ENCODE measurements around the gene BMP2.

The BMP2 gene

GRCh38 chr20:6732851-6733250 is 34.6 kb upstream of the BMP2 start:
- Histone ChIP-seq H3K27me3 (replicated peaks in 2 of 5; ENCODE audit: control insufficient read depth in 4 of 5, insufficient read depth in 5 of 5, low read length in 4 of 5) (peaks cover 0 to 3% (median 0%) of the 10 kb centered on the region in 5 experiments), H3K4me3 (ENCODE audit: control insufficient read depth in 1 of 7, extremely low read depth in 1 of 7, insufficient read depth in 4 of 7, low read depth in 2 of 7, low read length in 6 of 7) (no peak overlapping the region), H3K36me3 (ENCODE audit: control insufficient read depth in 4 of 4, insufficient read depth in 4 of 4, low read length in 3 of 4) (no peaks in the 10 kb centered on the region), H3K4me1 (ENCODE audit: control extremely low read depth in 1 of 4, control insufficient read depth in 4 of 4, insufficient read depth in 4 of 4, low read length in 3 of 4) (no peaks in the 10 kb centered on the region), H3K27ac (ENCODE audit: insufficient read depth in 1 of 2, low read depth in 1 of 2, low read length in 2 of 2, poor library complexity in 1 of 2, severe bottlenecking in 2 of 2) (no peak overlapping the region), H3K9me3 (ENCODE audit: control extremely low read depth in 1 of 5, control insufficient read depth in 4 of 5, insufficient read depth in 2 of 5, low read depth in 1 of 5, low read length in 4 of 5) (peaks cover 0 to 8% (median 0%) of the 10 kb centered on the region in 5 experiments)
- WGBS (ENCODE audit: insufficient coverage), result 100% methylated on average over 1 of the region's 6 CpGs
- ChIA-PET POLR2A (no interaction called here), CTCF (no interaction called here)
- no peak for DNase-seq

GRCh38 chr20:6733965-6734364 is 33.5 kb upstream of the BMP2 start:
- Histone ChIP-seq H3K4me1 (ENCODE audit: control extremely low read depth in 1 of 4, control insufficient read depth in 4 of 4, insufficient read depth in 4 of 4, low read length in 3 of 4) (no peaks in the 10 kb centered on the region), H3K4me3 (ENCODE audit: control insufficient read depth in 1 of 7, extremely low read depth in 1 of 7, insufficient read depth in 4 of 7, low read depth in 2 of 7, low read length in 6 of 7) (no peak overlapping the region), H3K27ac (ENCODE audit: insufficient read depth in 1 of 2, low read depth in 1 of 2, low read length in 2 of 2, poor library complexity in 1 of 2, severe bottlenecking in 2 of 2) (no peak overlapping the region), H3K9me3 (ENCODE audit: control extremely low read depth in 1 of 5, control insufficient read depth in 4 of 5, insufficient read depth in 2 of 5, low read depth in 1 of 5, low read length in 4 of 5) (peaks cover 0 to 8% (median 0%) of the 10 kb centered on the region in 5 experiments), H3K27me3 (replicated peaks in 2 of 5; ENCODE audit: control insufficient read depth in 4 of 5, insufficient read depth in 5 of 5, low read length in 4 of 5) (peaks cover 0 to 2% (median 0%) of the 10 kb centered on the region in 5 experiments), H3K36me3 (ENCODE audit: control insufficient read depth in 4 of 4, insufficient read depth in 4 of 4, low read length in 3 of 4) (no peaks in the 10 kb centered on the region)
- WGBS (ENCODE audit: insufficient coverage), result no CpG with 5 or more reads among the region's 1 CpG
- ChIA-PET POLR2A (no interaction called here), CTCF (no interaction called here)
- no peak for DNase-seq

- H3K27ac ChIP-seq (ENCODE audit: insufficient read depth in 1 of 2, low read depth in 1 of 2, low read length in 2 of 2, poor library complexity in 1 of 2, severe bottlenecking in 2 of 2), result no peak overlapping the region
- H3K27me3 ChIP-seq (replicated peaks in 2 of 5; ENCODE audit: control insufficient read depth in 4 of 5, insufficient read depth in 5 of 5, low read length in 4 of 5), result peaks cover 0 to 5% (median 2%) of the 10 kb centered on the region in 5 experiments
- H3K9me3 ChIP-seq (ENCODE audit: control extremely low read depth in 1 of 5, control insufficient read depth in 4 of 5, insufficient read depth in 2 of 5, low read depth in 1 of 5, low read length in 4 of 5), result peaks cover 0 to 8% (median 0%) of the 10 kb centered on the region in 5 experiments
- 85% methylated on average over 5 of the region's 8 CpGs for WGBS (ENCODE audit: insufficient coverage)
- ChIA-PET CTCF (interaction anchor here (1.9 kb wide), 1 partner anchor 99 kb away, joined by 5 read pairs; no protein-coding TSS in a partner anchor), POLR2A (no interaction called here)
- H3K4me3 ChIP-seq (ENCODE audit: control insufficient read depth in 1 of 7, extremely low read depth in 1 of 7, insufficient read depth in 4 of 7, low read depth in 2 of 7, low read length in 6 of 7), result no peak overlapping the region
- no peaks in the 10 kb centered on the region for H3K4me1 ChIP-seq (ENCODE audit: control extremely low read depth in 1 of 4, control insufficient read depth in 4 of 4, insufficient read depth in 4 of 4, low read length in 3 of 4)
- DNase-seq, result no peak
- no peaks in the 10 kb centered on the region for H3K36me3 ChIP-seq (ENCODE audit: control insufficient read depth in 4 of 4, insufficient read depth in 4 of 4, low read length in 3 of 4)
These were observed 31.3 kb upstream of the BMP2 start for GRCh38 chr20:6735942-6736845.

- 100% methylated on average over 1 of the region's 1 CpG for WGBS (ENCODE audit: insufficient coverage)
- no peak for DNase-seq
- Histone ChIP-seq H3K27ac (ENCODE audit: insufficient read depth in 1 of 2, low read depth in 1 of 2, low read length in 2 of 2, poor library complexity in 1 of 2, severe bottlenecking in 2 of 2) (no peak overlapping the region), H3K9me3 (ENCODE audit: control extremely low read depth in 1 of 5, control insufficient read depth in 4 of 5, insufficient read depth in 2 of 5, low read depth in 1 of 5, low read length in 4 of 5) (peaks cover 0 to 8% (median 0%) of the 10 kb centered on the region in 5 experiments), H3K4me3 (ENCODE audit: control insufficient read depth in 1 of 7, extremely low read depth in 1 of 7, insufficient read depth in 4 of 7, low read depth in 2 of 7, low read length in 6 of 7) (no peak overlapping the region), H3K4me1 (ENCODE audit: control extremely low read depth in 1 of 4, control insufficient read depth in 4 of 4, insufficient read depth in 4 of 4, low read length in 3 of 4) (no peaks in the 10 kb centered on the region), H3K36me3 (ENCODE audit: control insufficient read depth in 4 of 4, insufficient read depth in 4 of 4, low read length in 3 of 4) (no peaks in the 10 kb centered on the region), H3K27me3 (replicated peaks in 2 of 5; ENCODE audit: control insufficient read depth in 4 of 5, insufficient read depth in 5 of 5, low read length in 4 of 5) (peaks cover 0 to 8% (median 2%) of the 10 kb centered on the region in 5 experiments)
- CTCF ChIA-PET, result interaction anchor here (1.1 kb wide), 1 partner anchor 27 kb away, joined by 3 read pairs; no protein-coding TSS in a partner anchor
- POLR2A ChIA-PET, result no interaction called here
These were observed 28.1 kb upstream of the BMP2 start for GRCh38 chr20:6739406-6739805.

GRCh38 chr20:6740096-6740495 is 27.4 kb upstream of the BMP2 start:
- DNase-seq, result no peak

GRCh38 chr20:6744180-6744579 is 23.3 kb upstream of the BMP2 start:
- CTCF ChIA-PET, result interaction anchor here (1.3 kb wide), 1 partner anchor 21 kb away, joined by 6 read pairs; no protein-coding TSS in a partner anchor
- POLR2A ChIA-PET, result no interaction called here
- peaks cover 0 to 8% (median 2%) of the 10 kb centered on the region in 5 experiments for H3K27me3 ChIP-seq (replicated peaks in 2 of 5; ENCODE audit: control insufficient read depth in 4 of 5, insufficient read depth in 5 of 5, low read length in 4 of 5)
- H3K4me3 ChIP-seq (ENCODE audit: control insufficient read depth in 1 of 7, extremely low read depth in 1 of 7, insufficient read depth in 4 of 7, low read depth in 2 of 7, low read length in 6 of 7), result no peak overlapping the region
- WGBS (ENCODE audit: insufficient coverage), result 86% methylated on average over 1 of the region's 1 CpG
- no peak overlapping the region for H3K27ac ChIP-seq (ENCODE audit: insufficient read depth in 1 of 2, low read depth in 1 of 2, low read length in 2 of 2, poor library complexity in 1 of 2, severe bottlenecking in 2 of 2)
- peaks cover 0 to 6% (median 2%) of the 10 kb centered on the region in 5 experiments for H3K9me3 ChIP-seq (ENCODE audit: control extremely low read depth in 1 of 5, control insufficient read depth in 4 of 5, insufficient read depth in 2 of 5, low read depth in 1 of 5, low read length in 4 of 5)
- no peaks in the 10 kb centered on the region for H3K36me3 ChIP-seq (ENCODE audit: control insufficient read depth in 4 of 4, insufficient read depth in 4 of 4, low read length in 3 of 4)
- H3K4me1 ChIP-seq (ENCODE audit: control extremely low read depth in 1 of 4, control insufficient read depth in 4 of 4, insufficient read depth in 4 of 4, low read length in 3 of 4), result no peaks in the 10 kb centered on the region
- DNase-seq, result peak in 2 of 3 donors; percentile 42 to 60

More at GRCh38 chr20:6740096-6740495, 27.4 kb upstream of the BMP2 start:
- H3K36me3 ChIP-seq (ENCODE audit: control insufficient read depth in 4 of 4, insufficient read depth in 4 of 4, low read length in 3 of 4), result no peaks in the 10 kb centered on the region
- CTCF ChIA-PET, result interaction anchor here (1.1 kb wide), 1 partner anchor 28 kb away, joined by 3 read pairs; no protein-coding TSS in a partner anchor
- 100% methylated on average over 1 of the region's 3 CpGs for WGBS (ENCODE audit: insufficient coverage)
- peaks cover 0 to 8% (median 2%) of the 10 kb centered on the region in 5 experiments for H3K27me3 ChIP-seq (replicated peaks in 2 of 5; ENCODE audit: control insufficient read depth in 4 of 5, insufficient read depth in 5 of 5, low read length in 4 of 5)
- POLR2A ChIA-PET, result no interaction called here
- H3K4me3 ChIP-seq (ENCODE audit: control insufficient read depth in 1 of 7, extremely low read depth in 1 of 7, insufficient read depth in 4 of 7, low read depth in 2 of 7, low read length in 6 of 7), result no peak overlapping the region
- no peaks in the 10 kb centered on the region for H3K4me1 ChIP-seq (ENCODE audit: control extremely low read depth in 1 of 4, control insufficient read depth in 4 of 4, insufficient read depth in 4 of 4, low read length in 3 of 4)
- H3K9me3 ChIP-seq (ENCODE audit: control extremely low read depth in 1 of 5, control insufficient read depth in 4 of 5, insufficient read depth in 2 of 5, low read depth in 1 of 5, low read length in 4 of 5), result peaks cover 0 to 8% (median 2%) of the 10 kb centered on the region in 5 experiments
- no peak overlapping the region for H3K27ac ChIP-seq (ENCODE audit: insufficient read depth in 1 of 2, low read depth in 1 of 2, low read length in 2 of 2, poor library complexity in 1 of 2, severe bottlenecking in 2 of 2)

- peaks cover 0 to 4% (median 2%) of the 10 kb centered on the region in 5 experiments for H3K27me3 ChIP-seq (replicated peaks in 2 of 5; ENCODE audit: control insufficient read depth in 4 of 5, insufficient read depth in 5 of 5, low read length in 4 of 5)
- peaks cover 0 to 6% (median 2%) of the 10 kb centered on the region in 5 experiments for H3K9me3 ChIP-seq (ENCODE audit: control extremely low read depth in 1 of 5, control insufficient read depth in 4 of 5, insufficient read depth in 2 of 5, low read depth in 1 of 5, low read length in 4 of 5)
- no peaks in the 10 kb centered on the region for H3K4me1 ChIP-seq (ENCODE audit: control extremely low read depth in 1 of 4, control insufficient read depth in 4 of 4, insufficient read depth in 4 of 4, low read length in 3 of 4)
- no peak for DNase-seq
- 100% methylated on average over 4 of the region's 4 CpGs for WGBS (ENCODE audit: insufficient coverage)
- H3K36me3 ChIP-seq (ENCODE audit: control insufficient read depth in 4 of 4, insufficient read depth in 4 of 4, low read length in 3 of 4), result no peaks in the 10 kb centered on the region
- ChIA-PET POLR2A (no interaction called here), CTCF (interaction anchor here (1.3 kb wide), 1 partner anchor 21 kb away, joined by 6 read pairs; no protein-coding TSS in a partner anchor)
- no peak overlapping the region for H3K27ac ChIP-seq (ENCODE audit: insufficient read depth in 1 of 2, low read depth in 1 of 2, low read length in 2 of 2, poor library complexity in 1 of 2, severe bottlenecking in 2 of 2)
- no peak overlapping the region for H3K4me3 ChIP-seq (ENCODE audit: control insufficient read depth in 1 of 7, extremely low read depth in 1 of 7, insufficient read depth in 4 of 7, low read depth in 2 of 7, low read length in 6 of 7)
These were observed 22.7 kb upstream of the BMP2 start for GRCh38 chr20:6744805-6745204.

Measured in common myeloid progenitor, CD34-positive (primary cell).